NCI-H226 (cell line): Measurements from ENCODE around the gene GALNT14.
"Not testable (repeated sequence)": the region's sequence is repeated elsewhere in the genome, so short reads cannot be mapped to it uniquely, and the experiment has no call there.

Experiments
- DNase-seq: peaks from one replicate; pipeline ENCODE4 v3.0.0-alpha.2; 2015

The GALNT14 gene

DNA sequence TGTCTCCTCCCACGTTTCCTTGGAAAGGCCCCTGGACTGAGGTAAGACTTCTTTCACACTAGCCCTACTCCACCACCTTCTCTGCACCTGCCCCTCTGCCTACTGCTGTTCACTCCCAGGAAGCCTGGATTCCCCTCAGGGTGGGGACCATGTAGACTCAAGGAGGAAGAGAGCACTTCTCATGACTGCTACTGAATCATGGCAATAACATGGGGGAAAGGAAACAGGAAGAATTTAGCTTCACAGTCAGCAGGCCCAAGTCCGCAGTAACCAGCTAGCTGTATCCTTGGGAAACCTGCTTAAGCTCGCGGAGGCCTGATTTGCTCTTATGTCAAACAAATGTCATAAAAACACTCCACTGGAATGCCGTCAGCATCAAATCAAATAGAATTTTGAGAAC lies 204.7 kb downstream of the GALNT14 start:
- no peak for DNase-seq

GRCh38 chr2:30932870-30933269 lies 205.4 kb downstream of the GALNT14 start:
- no peak for DNase-seq

- no peak for DNase-seq
Observed at GRCh38 chr2:30931841-30932407, 206.3 kb downstream of the GALNT14 start.

- no peak for DNase-seq
Observed at GRCh38 chr2:30930716-30931115, 207.5 kb downstream of the GALNT14 start.

GRCh38 chr2:30927465-30928075 lies 210.7 kb downstream of the GALNT14 start:
- no peak for DNase-seq

DNA sequence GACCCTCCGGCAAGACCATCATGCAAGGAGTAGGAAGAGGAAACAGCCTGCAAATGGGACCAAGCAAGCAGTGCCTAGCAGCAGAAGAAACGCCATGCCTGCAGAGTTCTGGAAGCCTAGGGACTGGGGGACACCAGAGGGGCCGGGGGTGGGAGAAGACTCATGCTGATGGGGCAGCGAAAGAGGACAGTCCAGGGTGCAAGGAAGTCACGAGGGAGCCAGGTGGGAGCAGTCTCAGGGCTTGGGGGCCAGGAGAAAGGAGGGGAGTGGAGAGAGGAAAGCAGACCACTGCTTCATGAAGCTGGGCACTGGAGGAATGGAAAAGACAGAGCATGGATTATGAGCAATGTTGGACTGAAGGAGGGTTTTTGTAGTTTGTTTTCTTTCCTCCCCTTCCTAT lies 211.6 kb downstream of the GALNT14 start:
- DNase-seq = no peak

- DNase-seq = no peak
Observed at GRCh38 chr2:30923623-30924022, 214.6 kb downstream of the GALNT14 start.

- DNase-seq = no peak
Observed at GRCh38 chr2:30920511-30920910, 217.7 kb downstream of the GALNT14 start.

- no peak for DNase-seq
Observed at GRCh38 chr2:30915486-30915885, 222.8 kb downstream of the GALNT14 start.

DNA sequence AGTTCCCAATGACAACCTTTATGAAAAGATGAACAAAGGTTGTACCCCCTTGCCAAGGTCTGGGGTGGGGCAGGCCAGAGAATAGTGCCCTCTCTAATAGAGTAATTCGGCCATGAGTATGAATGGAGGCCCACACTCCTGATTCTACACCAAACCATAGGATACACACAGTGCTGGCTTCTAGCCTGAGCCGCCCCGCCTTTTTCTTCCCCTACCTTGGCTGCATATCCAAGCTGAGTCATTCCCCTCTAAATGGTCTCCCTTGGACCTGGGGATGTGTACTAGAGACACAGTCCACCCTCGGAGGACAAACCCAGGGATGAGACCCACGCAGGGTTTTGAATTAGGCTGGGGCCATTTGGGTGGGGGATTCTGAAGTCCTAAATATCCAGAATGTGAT lies 223.8 kb downstream of the GALNT14 start:
- no peak for DNase-seq

DNA sequence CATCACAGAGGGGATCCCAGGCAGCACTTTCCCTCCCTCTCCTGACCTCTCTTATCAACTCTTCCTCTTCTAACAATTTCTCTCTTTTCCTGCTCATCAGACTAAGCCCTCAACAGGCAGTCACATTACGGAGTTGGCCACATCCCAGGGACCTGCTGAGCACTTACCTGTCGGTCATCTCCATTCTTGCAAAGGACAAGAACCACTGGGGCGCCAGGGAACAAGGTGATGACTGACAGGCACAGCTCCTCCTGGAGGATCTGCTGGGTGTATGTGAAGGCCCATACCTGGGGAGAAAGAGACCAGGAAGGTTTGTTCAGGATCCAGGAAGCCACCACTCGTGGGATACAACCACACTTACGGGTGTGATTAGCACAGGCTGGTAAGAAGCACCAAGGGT lies 226.2 kb downstream of the GALNT14 start:
- DNase-seq = no peak

GRCh38 chr2:30911327-30911726 lies 226.9 kb downstream of the GALNT14 start:
- no peak for DNase-seq

DNA sequence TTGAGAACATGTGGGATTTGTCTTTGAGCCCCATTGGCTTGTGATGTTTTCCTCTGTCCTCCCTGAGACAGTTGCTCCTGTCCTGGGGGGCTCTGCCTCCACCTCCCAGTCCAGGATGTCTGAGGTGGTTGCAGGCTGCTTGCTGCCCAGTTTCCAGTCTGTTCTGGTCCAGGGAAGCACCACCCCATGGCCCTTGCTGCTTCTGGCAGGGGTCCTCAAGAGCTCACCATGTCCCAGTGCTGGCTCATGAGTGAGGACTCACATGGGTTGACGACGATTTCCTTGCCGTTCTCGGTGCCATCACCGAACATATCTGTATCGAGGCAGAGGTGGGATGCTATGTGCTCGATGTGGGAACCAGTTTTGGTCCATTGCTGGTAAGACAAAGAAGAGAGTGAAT lies 227.6 kb downstream of the GALNT14 start:
- no peak for DNase-seq

DNA sequence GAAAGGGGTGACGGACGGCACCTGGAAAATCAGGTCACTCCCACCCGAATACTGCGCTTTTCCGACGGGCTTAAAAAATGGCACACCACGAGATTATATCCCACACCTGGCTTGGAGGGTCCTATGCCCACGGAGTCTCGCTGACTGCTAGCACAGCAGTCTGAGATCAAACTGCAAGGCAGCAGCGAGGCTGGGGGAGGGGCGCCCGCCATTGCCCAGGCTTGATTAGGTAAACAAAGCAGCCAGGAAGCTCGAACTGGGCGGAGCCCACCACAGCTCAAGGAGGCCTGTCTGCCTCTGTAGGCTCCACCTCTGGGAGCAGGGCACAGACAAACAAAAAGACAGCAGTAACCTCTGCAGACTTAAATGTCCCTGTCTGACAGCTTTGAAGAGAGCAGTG lies 233.8 kb downstream of the GALNT14 start:
- not testable (repeated sequence) for DNase-seq

GRCh38 chr2:30903326-30903725 lies 234.9 kb downstream of the GALNT14 start:
- DNase-seq = no peak

- DNase-seq = no peak
Observed at GRCh38 chr2:30900381-30900780, 237.9 kb downstream of the GALNT14 start.

DNA sequence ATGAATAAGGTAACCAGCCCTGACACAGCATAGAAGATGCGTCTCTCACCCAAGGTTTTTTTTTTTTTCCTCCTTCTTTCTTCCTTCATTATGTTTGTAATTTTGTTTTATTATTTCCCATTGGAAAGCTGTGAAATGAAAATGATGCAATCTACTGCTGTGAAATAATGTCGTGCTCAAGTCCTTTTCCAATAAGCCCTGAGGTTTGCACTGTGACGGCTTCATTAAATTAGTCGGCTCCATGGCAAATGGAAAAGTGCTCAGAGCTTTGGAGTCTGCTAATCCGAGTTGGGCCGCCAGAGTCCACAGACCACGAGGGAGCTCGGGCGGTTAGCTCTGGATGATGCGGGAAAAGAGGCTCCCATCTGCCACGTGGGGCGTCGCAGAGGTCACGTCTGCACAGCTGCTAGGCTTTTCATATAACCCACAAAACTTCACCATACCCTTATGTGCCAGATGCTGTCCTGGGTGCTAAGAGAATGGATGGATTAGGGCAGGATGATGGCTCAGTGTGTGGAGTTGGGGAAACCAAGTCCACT lies 238.7 kb downstream of the GALNT14 start:
- no peak for DNase-seq

DNA sequence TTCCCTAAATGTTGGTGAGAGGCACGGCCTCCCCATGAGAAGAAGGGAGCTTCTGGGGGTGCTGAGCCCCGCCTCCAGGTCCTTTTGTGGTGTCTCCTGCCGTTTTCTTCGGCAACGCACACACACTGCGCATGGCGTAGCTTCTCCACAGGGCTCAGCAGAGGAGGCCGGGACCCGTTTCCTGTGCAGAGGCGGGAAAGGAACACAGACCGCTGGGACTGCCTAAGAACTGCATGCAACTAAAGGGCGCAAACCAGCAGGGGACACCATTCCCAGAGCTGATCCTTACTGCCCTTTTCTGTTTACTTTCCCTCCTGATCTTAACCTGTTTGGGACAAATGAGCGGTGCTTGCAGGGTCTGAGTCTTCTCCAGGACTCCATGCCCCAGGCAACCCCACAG lies 240.7 kb downstream of the GALNT14 start:
- no peak for DNase-seq

DNA sequence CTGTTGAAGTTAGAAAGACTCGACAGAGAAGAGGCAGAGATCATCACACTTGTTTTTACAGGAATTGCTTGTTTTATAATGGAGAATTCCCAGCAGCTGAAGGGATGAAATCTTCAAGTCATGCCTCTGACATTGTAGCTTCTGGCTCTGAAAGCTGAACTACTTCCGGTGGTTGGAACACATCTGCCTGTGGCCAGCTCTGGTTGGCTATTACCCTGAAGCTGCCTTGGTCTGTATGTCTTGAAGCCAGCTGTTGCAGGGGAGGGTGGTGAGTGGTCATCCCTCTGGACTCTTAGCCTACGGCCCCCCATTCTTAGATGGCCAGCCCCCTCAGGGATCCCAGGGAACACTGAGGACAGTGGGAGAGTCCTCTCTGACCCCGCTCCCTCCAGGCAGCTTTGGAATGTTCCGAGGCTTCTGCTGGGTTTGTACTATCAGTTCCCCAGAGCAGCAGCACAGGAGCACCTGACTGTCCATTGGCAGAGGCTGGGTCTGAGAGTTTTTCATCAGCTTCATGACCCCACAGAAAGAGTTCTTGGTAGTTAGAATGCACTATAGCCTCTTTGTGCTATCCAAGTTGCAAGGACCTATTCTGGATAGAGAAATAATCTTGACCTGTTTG lies 243.6 kb downstream of the GALNT14 start:
- DNase-seq = no peak

GRCh38 chr2:30888852-30889409 lies 249.3 kb downstream of the GALNT14 start:
- no peak for DNase-seq

DNA sequence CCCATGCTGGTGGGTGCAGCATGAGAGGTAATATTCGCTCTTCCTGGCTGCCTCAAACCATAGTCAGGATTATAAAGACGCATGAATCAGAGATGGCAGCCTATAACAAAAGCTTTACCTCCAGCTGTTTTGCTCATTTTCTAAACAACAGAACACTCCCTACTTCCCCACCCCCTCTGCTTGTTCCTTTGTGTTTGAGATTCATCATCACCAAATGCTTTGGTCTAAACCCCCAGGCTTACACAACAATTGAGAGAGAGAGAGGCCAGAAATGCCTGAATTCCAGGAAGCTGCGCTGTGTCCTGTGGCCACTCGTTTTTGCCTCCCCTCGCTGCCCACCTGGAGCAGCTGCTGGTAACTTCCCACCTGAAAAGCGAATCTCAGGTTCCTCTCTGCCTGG lies 252.2 kb downstream of the GALNT14 start:
- DNase-seq = no peak

DNA sequence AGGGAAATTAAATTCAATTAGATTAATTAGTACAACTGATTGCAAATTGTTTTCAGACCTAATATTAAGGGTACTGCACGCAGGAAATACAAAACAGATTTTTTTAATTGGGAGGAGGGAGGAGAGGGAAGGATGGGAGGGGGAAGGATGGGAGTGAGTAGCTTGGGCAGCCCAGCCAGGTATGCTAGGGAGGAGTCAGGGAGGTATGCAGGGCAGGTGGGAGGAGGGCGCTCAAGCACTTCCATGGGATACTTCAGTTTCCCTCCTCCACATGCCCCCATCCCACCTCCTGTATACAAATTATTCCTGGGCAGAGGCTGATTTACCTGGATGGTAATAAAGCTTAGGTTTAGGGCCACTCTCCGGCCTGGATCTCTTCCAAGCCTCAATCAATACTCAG lies 254.4 kb downstream of the GALNT14 start:
- no peak for DNase-seq

GRCh38 chr2:30883184-30883583 lies 255.1 kb downstream of the GALNT14 start:
- no peak for DNase-seq

- DNase-seq = no peak
Observed at GRCh38 chr2:30880516-30880915, 257.7 kb downstream of the GALNT14 start.
